OCI-LY3 (cell line): Measurements from ENCODE around the gene P2RX6.

ENCODE experiments used
- EZH2phosphoT487 ChIP-seq: fragments of 200-600 bp; shearing (Covaris generic); IDR thresholded peaks from 2 replicates; pipeline ENCODE4 v1.6.1; 2018; ENCODE audit warnings: antibody characterized with exemption, mixed run types, low read depth
- TF ChIP-seq, protein P1 (sequence below): fragments of 200-600, 300-600 bp; sonication (generic); IDR thresholded peaks from 2 replicates; pipeline ENCODE4 v1.5.1; 2014; ENCODE audit warnings: antibody characterized with exemption, low read length, low read depth

DNA sequence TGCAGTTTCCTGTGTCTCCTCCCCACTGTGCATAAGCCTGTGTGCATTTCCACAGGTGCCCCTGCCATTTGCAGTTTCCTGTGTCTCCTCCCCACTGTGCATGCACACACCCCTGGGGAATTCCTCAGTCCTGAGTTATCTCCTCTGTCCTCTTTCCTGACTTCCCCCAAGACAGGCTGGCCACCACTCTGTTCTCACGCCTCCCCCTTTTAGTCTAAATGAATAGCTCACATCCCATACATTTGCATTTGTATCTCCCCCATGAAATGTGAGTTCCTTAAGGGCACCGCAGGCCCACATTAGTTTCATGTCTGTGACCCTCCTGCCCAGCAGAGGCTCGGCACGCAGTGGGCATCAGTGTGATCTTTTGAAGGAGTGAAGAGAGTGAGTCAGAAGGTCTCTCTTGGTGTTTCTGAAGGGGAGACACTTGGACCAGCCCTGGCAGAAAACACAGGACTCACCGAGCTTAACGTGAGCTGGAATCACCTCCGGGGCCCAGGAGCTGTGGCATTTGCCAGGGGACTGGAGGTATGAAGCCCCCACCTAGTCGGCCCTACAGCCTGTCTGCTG is 37.0 kb downstream of the P2RX6 start:
- TF ChIP-seq, protein P1, sequence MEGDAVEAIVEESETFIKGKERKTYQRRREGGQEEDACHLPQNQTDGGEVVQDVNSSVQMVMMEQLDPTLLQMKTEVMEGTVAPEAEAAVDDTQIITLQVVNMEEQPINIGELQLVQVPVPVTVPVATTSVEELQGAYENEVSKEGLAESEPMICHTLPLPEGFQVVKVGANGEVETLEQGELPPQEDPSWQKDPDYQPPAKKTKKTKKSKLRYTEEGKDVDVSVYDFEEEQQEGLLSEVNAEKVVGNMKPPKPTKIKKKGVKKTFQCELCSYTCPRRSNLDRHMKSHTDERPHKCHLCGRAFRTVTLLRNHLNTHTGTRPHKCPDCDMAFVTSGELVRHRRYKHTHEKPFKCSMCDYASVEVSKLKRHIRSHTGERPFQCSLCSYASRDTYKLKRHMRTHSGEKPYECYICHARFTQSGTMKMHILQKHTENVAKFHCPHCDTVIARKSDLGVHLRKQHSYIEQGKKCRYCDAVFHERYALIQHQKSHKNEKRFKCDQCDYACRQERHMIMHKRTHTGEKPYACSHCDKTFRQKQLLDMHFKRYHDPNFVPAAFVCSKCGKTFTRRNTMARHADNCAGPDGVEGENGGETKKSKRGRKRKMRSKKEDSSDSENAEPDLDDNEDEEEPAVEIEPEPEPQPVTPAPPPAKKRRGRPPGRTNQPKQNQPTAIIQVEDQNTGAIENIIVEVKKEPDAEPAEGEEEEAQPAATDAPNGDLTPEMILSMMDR: no peak
- no peak for TF ChIP-seq EZH2phosphoT487
